ENCODE measurements around the gene NR3C2.
"Not testable (repeated sequence)": the region's sequence is repeated elsewhere in the genome, so short reads cannot be mapped to it uniquely, and the experiment has no call there.

NR3C2 gene

GRCh38 chr4:148204171-148204570, 238.0 kb downstream of the NR3C2 start:
- no peak for DNase-seq (ENCODE audit: low read depth)
- no peak for TF ChIP-seq CTCF (IDR thresholded peaks at IDR 0.05; ENCODE audit: insufficient read depth, low read depth, low read length, missing control alignments)
- H3K4me3 ChIP-seq (ENCODE audit: low read depth, low read length), result no peak overlapping the region

- no peak for TF ChIP-seq CTCF (IDR thresholded peaks at IDR 0.05; ENCODE audit: insufficient read depth, low read depth, low read length, missing control alignments)
- DNase-seq (ENCODE audit: low read depth), result no peak
- H3K4me3 ChIP-seq (ENCODE audit: low read depth, low read length), result no peak overlapping the region
Observed at GRCh38 chr4:148203056-148203898, 238.9 kb downstream of the NR3C2 start.

GRCh38 chr4:148200960-148201359, 241.3 kb downstream of the NR3C2 start:
- no peak for DNase-seq (ENCODE audit: low read depth)
- TF ChIP-seq CTCF (IDR thresholded peaks at IDR 0.05; ENCODE audit: insufficient read depth, low read depth, low read length, missing control alignments), result no peak
- no peak overlapping the region for H3K4me3 ChIP-seq (ENCODE audit: low read depth, low read length)

GRCh38 chr4:148196164-148196563, 246.1 kb downstream of the NR3C2 start:
- DNase-seq (ENCODE audit: low read depth), result no peak
- TF ChIP-seq CTCF (IDR thresholded peaks at IDR 0.05; ENCODE audit: insufficient read depth, low read depth, low read length, missing control alignments), result no peak
- no peak overlapping the region for H3K4me3 ChIP-seq (ENCODE audit: low read depth, low read length)

GRCh38 chr4:148192526-148192925, 249.7 kb downstream of the NR3C2 start:
- TF ChIP-seq CTCF (IDR thresholded peaks at IDR 0.05; ENCODE audit: insufficient read depth, low read depth, low read length, missing control alignments), result no peak
- no peak for DNase-seq (ENCODE audit: low read depth)
- no peak overlapping the region for H3K4me3 ChIP-seq (ENCODE audit: low read depth, low read length)

- DNase-seq (ENCODE audit: low read depth), result not testable (repeated sequence)
Observed at GRCh38 chr4:148187454-148188222, 254.6 kb downstream of the NR3C2 start.

GRCh38 chr4:148184922-148185321, 257.3 kb downstream of the NR3C2 start:
- H3K4me3 ChIP-seq (ENCODE audit: low read depth, low read length), result no peak overlapping the region
- DNase-seq (ENCODE audit: low read depth), result no peak
- TF ChIP-seq CTCF (IDR thresholded peaks at IDR 0.05; ENCODE audit: insufficient read depth, low read depth, low read length, missing control alignments), result no peak

More at GRCh38 chr4:148187454-148188222, 254.6 kb downstream of the NR3C2 start:
- not testable (repeated sequence) for H3K4me3 ChIP-seq (ENCODE audit: low read depth, low read length)
